ENCODE measurements around the gene PIP5KL1.
A peak's percentile ranks its signal among the peaks of the same experiment; 100 is the strongest.

The PIP5KL1 gene

DNA sequence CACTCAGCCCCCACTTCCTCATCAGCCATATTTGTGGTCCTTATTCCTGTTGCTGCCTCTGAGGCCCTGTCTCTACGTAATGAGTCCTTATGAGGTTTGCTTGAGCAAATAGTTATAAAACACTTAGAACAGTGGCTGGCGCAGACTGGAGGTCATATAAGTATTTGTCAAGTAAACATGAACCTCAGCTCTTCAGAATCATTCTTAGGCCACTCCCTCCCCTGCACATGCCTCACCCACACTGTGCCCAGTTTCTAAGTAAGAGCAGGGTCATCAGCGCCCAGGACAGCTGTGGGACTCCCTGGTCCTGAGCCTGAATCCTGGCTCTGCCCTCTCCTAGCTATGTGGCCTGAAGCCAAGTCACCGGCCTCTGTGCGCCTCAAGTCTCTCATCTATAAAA, 17.7 kb downstream of the PIP5KL1 start:
- no peak for DNase-seq

DNA sequence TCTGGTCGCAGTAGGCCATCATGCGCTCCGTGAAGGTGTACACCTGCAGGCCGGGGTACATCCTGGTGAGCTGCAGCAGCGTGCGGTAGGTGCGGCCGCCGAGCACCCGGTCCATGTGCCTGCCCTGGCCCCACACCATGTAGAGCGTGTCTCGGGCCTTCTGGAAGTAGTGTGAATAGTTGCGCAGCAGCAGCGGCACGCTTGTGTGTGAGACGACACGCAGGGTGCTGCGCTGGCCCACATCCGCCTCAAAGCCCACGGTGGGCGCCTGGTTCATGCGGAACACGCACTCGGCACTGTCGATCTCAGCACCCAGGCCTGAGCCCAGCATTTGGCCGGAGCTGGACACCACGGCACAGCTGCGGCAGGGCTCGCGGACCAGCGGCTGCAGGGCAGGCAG, 18.3 kb downstream of the PIP5KL1 start:
- no peak for DNase-seq

DNA sequence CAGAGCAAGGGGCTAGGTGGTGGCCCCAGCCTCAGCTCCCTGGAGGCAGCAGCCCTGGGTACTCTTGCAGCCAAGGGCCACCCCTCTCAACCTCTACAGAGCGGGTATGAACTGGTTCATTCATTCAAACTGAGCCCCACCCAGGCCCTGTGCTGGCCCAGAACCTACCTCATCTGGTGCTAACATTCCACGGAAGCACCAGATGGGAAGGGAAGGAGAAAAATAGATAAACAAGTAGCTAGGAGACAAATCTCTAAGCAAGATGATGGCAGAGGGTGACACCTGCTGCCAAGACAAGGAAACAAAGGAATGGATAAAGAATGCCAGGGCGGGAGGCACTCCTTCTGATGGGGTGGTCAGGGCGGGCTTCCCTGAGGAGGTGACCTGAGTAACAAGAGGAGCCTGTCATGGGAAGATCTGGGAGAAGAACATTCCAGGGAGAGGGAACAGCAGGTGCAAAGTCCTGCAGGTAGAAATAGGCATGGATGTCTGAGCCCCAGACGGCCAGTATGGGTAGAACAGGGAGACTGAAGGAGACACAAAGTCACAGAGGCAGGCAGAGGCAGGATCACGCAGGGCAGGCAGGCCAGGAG, 19.9 kb downstream of the PIP5KL1 start:
- DNase-seq = peak; percentile 91

DNA sequence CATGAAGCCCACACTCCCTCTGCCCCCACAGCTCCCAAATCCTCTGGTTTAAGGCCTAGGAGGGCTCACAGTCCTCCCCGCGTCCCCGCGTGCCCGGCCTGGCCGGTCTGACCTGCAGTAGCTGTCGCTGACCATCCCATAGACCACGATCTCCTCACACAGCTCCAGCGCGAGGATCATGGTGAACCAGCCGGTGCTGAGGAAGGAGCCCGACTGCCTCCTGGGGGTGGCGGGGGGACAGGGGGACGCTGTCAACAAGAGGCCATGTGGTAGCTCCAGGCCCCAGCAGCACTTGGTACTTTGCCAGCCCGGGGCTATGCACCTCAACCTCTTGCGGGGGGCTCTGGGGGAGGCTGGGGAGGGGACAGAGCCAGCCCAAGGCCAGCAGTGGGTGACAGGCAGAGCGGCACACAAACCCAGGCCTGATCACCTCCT, 20.7 kb downstream of the PIP5KL1 start:
- no peak for DNase-seq

DNA sequence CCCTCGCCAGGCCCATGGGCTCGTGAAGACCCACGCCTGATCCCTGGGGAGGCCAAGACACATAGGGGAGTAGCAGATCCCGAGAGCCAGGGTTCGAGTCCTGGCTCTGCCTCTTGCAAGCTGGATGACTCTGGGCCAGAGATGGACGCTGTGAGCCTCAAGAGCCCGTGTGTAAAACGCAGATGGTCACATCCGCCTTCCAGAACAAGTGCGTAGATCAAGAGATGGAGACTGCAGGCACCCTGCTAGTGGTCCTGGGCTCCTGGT, 22.0 kb downstream of the PIP5KL1 start:
- DNase-seq = no peak

DNA sequence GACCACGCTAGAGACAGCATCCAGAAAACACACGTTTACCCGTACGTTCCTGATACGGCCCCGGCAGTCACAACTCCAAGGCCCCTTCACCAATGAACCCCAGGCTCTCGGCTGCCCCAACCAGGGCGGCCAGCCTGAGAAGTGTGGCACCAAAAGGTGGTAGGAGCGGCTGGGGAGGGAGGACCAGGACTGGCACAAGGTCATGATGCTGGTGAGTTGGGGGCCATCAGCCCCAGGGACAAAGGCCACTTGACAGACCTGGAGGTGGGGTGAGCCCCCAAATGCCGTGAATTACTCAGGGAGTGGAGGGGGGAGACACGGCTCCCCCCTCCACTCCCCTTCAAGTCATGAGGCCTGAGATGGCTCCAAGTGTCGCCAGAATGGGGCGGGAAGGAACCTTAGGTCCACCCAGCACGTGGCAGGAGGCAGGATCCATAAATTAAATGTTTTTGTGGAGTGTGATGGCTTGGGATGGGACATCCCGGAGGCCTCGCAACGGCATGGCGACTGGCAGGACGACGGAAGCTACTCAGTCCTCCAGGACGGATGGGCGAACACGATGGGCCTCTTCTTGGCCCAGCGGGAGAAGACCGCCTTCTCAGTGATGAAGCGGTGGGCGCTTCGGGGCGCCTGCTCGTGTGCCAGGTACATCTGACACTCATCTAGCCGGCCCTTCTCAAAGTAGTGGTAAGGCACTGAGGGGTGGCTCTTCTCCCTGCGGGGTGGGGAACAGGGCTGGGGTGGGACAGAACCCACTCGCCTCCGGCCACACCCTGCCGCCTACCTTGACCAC, 22.5 kb downstream of the PIP5KL1 start:
- DNase-seq = no peak

DNA sequence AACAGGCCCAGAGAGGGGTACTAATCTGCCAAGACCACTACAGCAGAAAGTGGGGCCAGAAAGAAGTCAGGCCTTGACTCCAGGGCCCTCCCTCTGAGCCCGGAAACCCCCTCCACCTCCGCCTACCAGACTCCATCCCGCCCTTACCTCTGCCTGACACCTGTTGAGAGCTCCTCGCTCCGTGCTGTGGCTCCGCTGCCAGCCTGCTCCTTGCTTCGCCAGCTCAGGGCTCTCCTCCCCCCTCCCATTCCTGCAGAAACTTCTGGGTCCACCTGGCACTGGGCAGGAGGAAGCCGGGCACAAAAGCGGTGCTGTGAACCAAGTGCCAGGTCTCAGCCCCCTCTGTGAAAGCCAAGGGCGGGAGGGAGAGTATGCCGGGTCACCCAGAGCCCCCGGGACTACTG, 24.8 kb downstream of the PIP5KL1 start:
- DNase-seq = no peak

DNA sequence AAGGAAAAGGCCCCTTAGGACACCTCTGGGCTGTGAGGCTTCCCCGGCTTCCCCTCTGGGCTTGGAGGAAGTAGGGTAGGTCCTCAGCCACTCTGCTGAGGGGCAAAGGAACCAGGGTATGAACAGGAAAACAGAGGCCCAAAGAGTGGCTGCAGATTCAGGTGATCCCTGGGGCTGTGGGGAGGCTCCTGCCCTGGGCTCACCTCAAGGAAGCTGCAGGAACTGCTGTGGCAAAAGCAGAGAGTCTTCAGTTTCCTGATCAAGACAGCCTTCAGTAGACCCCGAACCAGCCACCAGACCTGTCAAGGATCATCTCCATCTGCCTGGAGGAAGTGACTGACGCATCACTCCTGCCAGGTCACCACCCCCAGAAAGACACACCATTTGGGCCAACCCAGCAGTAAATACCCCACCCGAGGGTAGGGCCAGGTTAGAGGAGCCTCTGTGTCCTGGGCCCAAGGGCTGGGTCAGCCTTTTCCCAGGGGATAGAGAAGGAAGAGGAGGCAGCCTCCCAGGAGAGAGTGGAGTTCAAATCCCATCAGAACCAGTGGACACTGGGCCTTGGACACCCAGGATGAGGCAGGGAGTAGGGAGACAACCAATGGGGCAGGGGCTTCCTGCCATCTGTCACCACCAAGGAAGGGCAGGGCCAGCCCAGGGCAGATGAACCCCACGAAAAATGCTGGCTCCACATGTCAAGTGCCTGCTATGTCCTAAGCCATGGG, 25.4 kb downstream of the PIP5KL1 start:
- DNase-seq = no peak

DNA sequence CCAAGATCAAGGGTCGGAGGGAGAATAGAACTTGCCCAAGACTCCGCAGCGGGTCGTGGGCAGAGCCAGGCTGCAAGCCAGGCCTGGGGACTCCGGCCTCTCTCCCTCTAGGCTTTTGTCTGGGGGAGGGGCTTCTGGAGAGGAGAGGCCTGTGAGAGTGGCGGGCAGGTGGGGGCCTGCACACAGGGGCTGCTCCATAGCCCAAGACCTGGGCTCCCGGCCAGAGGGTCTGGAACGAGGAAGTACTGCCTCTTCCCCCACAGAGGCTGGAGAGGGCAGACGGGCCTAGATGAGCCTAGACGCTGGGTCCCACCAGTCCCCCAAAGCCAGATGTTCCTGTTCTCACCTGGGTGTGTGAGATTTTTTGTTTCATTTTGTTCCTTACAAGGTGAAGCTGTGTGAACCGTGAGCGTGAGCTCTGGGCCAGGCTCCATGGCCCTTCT, 26.0 kb downstream of the PIP5KL1 start:
- DNase-seq = no peak

DNA sequence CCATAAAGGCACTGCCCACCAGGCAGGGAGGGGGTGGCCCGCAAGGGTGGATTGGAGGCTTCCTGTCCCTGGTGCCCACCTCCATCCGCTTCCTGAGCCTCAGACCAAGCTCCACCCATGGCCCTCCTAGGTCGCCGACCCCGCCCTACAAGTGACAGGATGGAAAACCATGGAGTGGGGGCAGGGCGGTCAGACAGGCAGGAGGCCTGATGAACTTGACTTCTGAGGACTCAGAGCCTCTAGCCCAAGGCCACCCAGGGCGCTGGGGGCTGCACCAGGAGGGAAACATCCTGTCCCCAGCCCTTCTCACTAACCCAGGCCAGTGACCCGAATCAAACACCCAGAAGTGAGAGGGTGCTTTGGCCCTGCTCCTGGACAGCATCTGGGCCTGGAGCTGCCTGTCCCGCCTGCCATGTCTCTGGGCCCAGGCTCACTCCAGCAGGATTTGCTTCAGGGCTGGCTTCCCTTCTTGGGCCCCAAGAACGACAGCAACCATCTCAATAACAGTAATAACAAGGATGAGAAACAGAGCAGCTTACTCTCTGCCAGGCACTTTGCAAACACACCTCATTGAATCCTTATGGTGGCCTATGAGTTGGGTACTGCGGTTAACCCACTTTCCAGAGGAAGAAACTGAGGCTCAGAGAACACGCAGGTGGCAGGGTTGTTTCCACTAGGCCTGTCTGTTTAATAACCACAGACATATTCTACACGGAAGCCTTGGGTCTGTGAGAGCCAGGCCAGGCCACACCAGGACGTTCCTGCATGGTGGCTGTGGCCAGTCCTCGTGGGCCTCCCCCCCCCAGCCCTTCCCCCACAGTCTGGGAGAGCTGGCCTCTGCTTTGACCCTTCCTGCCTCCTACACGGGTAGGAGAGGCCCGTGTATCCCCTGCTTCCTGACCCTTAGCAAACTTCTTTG, 26.8 kb downstream of the PIP5KL1 start:
- DNase-seq = peak; percentile 90

DNA sequence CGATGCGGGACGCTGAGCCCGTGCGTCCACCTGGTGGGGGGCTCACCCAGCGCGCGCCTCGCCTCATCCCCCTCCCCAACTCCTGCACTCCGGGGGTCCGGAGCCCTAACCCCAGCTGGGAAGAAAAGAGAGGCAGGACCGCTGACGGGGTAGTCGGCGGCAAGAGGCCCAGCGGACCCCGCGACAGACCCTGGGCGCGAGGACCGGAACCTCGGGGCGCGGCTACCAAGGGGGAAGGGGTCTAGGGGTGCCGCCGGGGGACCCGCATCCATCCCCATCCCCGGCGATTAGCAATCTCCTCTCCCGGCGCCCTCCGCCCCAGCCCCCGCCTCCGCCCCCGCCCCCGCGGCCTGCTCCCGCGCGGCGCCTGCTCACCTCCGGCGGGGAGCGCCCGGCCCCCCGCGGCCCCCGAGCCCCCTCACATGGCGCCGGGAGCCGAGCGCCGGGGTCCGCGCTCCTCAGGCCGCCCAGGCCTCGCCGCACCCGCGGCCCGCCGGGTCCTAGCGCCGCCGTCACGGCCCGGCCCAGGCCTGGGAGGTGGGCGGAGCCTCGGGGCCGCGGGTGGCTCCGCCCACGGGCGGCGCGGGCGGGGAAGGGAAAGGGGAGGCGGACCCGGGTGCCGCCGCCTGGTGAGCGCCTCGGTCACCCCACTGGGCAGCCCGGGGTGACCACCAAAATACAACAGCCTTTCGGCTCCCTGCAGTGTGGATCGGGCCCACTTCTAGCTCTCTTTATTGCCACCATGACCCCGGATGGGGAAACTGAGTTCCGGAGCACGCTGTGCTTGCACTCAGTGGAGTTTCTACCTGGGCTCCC, 31.2 kb downstream of the PIP5KL1 start, which contains the start of gene ST6GALNAC6:
ST6GALNAC6 (minus strand) TSS at position 476 of the 816 bp plus-strand sequence. CDS start 1,622 bp downstream, outside the sequence.
- DNase-seq = peak; percentile 74

DNA sequence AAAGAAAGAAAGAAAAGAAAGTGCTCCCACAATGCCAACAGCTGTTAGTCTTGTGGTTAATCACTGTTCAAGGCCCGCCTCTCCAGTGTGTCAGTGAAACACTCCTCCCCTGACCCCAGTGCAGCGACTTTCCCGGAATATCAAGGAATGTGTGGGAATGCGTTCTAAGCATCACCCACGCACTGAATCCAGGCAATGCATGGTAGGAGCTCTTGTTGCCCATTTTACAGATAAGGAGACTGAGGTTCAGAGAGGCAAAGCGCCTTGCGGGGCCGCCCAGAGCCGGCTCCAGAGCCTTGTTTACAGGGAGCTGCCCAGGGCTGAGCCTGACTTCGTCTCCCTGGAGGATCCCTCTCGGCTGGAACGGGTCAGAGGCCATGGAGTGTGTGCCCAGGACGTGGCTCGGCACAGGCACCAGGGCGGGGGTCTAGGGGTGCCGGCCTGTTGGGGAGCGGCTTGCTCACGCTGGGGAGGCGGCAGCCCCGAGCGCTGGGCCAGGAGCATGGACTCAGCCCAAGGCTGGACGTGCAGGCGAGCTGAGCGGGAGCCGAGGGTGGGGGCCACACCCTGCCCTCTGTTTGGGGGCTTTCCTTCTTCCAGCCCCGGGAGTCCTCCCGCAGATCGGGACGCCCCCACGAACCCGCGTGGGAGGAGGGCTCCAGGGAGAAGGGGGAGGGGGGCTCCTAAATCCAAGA, 32.0 kb downstream of the PIP5KL1 start:
- peak; percentile 46 for DNase-seq

DNA sequence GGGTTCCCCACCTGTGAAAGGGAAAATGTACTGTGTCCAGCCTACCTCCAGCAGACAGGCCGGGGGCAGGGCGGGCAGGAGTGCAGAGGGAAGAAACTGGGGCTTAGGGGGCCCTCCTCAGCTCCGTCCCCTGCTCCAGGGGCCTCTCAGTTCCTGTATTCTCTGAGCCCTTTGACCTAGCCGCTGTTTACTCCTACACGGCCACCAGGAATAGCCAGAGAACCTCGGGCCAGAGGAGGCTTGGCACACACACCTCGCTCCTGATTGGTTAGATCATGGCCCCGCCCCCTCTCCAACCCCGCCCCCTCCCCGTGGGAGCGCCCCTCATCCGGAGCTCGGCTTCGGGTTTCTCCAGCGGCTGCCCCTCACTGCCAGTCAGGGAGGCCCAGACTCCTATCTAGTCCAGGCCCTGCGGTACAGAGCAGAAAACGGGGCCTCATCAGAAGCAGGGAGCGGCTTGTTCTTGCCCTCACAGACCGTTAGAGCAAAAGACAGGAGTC, 33.3 kb downstream of the PIP5KL1 start:
- peak; percentile 86 for DNase-seq

DNA sequence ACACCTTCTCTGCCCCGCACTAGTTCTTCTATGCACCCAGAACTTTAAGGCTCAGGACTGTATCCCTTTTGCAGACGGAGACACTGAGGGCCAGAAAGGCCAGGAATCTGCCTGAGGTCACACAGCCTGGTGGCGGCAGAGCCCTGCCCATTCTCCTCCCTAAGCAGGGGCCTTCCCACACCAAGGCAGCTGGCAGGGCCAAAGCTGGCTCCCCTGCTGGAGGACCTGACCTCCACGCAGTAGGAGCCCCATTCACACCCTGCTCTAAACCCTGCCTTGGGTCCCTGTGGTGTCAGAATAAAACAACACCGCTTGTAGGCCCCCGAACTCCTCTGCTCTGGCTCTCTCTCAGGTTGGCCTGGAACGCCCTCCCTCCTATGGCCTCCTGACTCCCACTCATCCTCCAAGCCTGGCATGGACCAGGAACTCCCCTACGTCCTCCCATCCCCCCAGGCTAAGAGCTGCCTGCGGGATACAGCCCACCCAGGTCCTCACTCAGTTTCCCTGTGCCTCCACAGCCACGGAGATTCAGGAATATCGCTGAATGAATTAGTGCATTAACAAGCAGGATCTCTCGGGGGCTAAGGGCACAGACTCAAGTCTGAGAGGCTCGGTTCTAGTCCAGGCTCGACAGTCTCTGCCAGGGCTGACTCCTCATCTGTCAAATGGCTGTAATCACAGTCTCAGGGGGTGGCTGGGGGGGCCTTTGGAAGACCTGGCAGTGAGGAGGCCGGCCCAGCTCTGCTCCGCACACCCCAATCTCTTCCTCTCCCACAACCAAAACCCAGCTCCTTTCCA, 34.0 kb downstream of the PIP5KL1 start:
- no peak for DNase-seq

DNA sequence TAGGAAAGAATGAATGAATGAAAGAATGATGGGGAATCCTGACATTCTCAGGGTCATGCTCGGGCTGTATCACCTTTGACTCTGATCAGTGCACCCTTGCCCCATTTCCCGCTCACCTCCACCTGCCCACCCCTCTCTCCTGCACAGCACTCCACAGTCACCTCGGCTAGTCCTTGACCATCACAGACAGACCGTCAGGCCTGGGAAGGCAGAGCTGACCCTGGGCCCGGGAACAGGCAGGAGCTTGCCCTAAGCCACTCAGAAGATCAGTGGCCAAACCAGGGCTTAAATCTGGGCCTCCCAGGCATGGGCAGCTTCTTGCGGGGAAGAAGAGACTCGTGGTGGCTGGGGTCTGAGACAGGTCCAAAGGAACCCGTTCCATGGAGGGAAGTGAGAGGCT, 34.8 kb downstream of the PIP5KL1 start:
- no peak for DNase-seq

DNA sequence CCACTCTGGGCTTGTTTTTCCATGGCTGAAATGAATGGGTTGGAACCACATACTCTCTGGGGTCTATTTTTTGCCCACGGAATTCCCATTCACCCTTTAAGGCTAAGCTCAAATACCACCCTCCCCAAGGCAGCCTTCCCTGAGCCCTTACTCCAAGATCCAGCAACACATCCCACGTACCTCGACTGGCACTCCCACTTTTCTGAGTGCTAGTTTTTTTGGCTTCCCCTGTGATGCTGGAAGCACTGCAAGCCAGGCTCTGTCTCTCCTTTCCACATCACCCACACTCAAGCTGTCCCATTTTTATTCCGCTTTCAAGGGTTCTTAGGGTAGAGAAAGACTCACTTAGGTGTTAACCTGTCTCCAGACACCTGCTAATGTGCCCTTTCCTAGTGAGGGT, 37.2 kb downstream of the PIP5KL1 start:
- no peak for DNase-seq

DNA sequence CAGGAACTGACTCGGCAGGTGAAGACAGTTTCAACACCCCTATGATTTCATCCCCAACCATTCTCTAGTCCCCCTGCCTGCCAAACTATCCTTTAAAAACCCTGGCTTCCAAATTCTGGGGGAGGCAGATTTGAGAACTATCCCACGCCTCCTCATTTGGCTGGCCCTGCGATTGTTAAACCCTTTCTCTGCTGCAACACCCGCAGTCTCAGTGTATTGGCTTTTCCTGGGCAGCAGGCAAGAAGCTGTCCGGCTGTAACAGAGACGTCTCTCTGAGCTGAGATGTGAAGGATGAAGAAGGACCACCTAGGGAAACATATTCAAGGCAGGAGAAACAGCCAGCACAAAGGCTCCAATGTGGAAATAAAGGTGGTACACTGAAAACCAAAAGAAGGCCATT, 37.7 kb downstream of the PIP5KL1 start:
- no peak for DNase-seq

DNA sequence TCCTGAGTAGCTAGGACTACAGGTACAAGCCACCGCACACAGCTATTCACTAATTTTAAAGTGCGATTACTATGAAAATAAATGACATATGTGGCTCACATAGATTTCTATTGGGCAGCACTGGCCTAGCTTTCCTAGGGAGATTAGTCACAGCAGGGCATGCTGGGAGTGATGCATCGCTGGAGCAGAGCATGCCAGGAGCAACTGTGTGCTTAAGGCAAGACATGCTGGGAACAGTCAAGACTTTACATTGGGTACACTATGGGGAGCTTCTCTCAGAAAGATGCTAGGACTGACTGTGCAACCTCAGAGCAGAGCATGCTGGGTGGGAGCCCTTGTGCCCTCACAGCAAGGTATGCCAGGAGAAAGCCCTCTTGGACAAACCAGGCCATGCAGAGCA, 40.5 kb downstream of the PIP5KL1 start:
- DNase-seq = no peak

DNA sequence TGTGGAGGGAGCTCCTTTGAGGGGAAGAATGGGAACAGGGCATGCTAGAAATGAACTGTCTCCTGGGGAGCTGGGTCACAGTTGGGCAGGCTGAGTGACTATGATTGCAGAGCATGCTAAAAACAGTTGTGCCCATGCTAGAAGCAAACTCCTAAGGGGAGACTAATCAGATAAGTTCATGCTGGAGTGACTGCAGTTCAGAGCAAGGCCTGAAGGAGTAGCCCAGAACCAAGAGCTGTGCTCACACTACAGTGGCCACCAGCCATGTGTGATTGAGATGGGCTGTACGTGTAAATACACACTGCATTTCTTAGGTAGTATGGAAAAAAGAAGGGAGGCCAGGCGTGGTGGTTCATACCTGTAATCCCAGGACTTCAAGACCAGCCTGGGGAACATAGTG, 42.8 kb downstream of the PIP5KL1 start:
- DNase-seq = peak; percentile 79

DNA sequence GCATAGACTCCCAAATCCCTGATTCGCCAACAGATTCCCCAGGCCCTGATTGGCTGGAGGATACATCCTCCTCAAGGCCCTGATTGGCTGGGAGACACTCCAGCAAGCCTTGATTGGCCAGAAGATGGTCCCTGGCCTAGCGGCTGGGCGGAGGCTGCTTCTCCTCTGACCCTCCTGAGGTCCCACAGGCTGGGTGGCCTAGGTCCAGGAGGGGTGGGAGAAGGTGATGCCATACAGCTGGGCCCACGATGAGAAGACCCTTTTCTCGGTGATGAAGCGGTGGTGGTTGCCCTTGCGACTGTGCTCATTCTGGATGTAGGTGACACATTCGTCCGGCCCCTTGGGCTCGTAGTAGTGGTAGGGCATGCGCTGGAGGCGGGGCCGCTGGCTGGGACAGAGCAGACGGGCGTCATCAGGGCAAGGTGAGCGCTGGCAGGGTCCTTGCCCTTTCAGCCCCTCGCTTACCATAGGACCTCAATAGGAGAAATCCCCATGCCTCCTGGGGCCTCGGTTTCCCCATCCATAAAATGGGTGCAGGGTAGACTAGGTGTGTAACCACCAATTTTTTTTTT, 44.1 kb downstream of the PIP5KL1 start:
- DNase-seq = no peak

Measured in hematopoietic multipotent progenitor cell treated with erythropoietin and hydrocortisone succinate and interleukin-3 and kit ligand, for 8 days (in vitro differentiated cells).